Lower leg skin (tissue), 3 donors: ENCODE results near the gene ARID1B.

Experiments
- CTCF ChIP-seq, 3 donors: fragments of 450-650 bp; IDR thresholded peaks; one replicate each; pipeline ENCODE4 v1.5.1; 2016; ENCODE audit warnings: antibody characterized with exemption in 3 of 3, mild to moderate bottlenecking in 3 of 3, moderate library complexity in 2 of 3
- POLR2A ChIP-seq, 2 donors: fragments of 450-650 bp; IDR thresholded peaks; one replicate each; pipeline ENCODE4 v1.6.1; 2016 to 2017; ENCODE audit warnings: antibody characterized with exemption in 2 of 2, mild to moderate bottlenecking in 1 of 2, moderate library complexity in 1 of 2

- TF ChIP-seq CTCF (IDR thresholded peaks at IDR 0.05) = no peak
- TF ChIP-seq POLR2A (IDR thresholded peaks at IDR 0.05) = no peak
These were observed 74.3 kb downstream of the ARID1B start for GRCh38 chr6:156851454-156851921.
